IMR-90 (cell line): ENCODE data around the gene IFRD1. TPM values are rescaled to one million over a fixed set of nuclear protein-coding genes. Genes with fewer than 3 reads are reported as not detected.

ENCODE experiments used
- ATAC-seq: fragments of 200-7000 bp; cut with Tn5 transposase; 2 replicates; pipeline ENCODE4 v1.9.1; 2020; ENCODE audit warnings: low read depth, mild to moderate bottlenecking, moderate library complexity
- BruUV-seq: library from RNA; stranded (reverse); fragments of 400-500 nt; replicated peaks from 2 replicates; lab custom pipeline; 2021; lab: Mats Ljungman, UMichigan
- CTCF ChIA-PET: fragments of 300-600 bp; formaldehyde crosslinking; extraction: SDS; loops from one replicate; lab custom pipeline; 2021; ENCODE audit warnings: antibody characterized with exemption; lab: Yijun Ruan, JAX
- POLR2A ChIA-PET: fragments of 300-600 bp; sonication (Branson Sonifier 250); formaldehyde crosslinking; loops from one replicate; lab custom pipeline; 2022; ENCODE audit warnings: antibody characterized with exemption; ENCODE audit not compliant: unreplicated experiment; lab: Charles Lee
- DNase-seq: peaks from one replicate; pipeline ENCODE4 v3.0.0; 2013
- H2AFZ ChIP-seq: replicated peaks from 2 replicates; pipeline ENCODE3; 2013; ENCODE audit warnings: low read length, mild to moderate bottlenecking; ENCODE audit not compliant: poor library complexity
- H2AK5ac ChIP-seq: 2 replicates; pipeline ENCODE4 v1.6.1; 2013; ENCODE audit warnings: low read depth, low read length, inconsistent platforms
- H2AK9ac ChIP-seq: replicated peaks from 2 replicates; pipeline ENCODE3; 2013; ENCODE audit warnings: mild to moderate bottlenecking, low read depth, low read length, moderate library complexity; ENCODE audit not compliant: poor library complexity
- H2BK120ac ChIP-seq: 2 replicates; pipeline ENCODE4 v1.6.1; 2013; ENCODE audit warnings: low read depth, low read length, inconsistent platforms
- H2BK15ac ChIP-seq: 3 replicates; pipeline ENCODE4 v1.6.1; 2013; ENCODE audit warnings: low read depth, low read length, inconsistent platforms
- H2BK20ac ChIP-seq: 2 replicates; pipeline ENCODE4 v1.6.1; 2013; ENCODE audit warnings: low read depth, mild to moderate bottlenecking, inconsistent platforms, low read length, moderate library complexity
- H2BK5ac ChIP-seq: 2 replicates; pipeline ENCODE4 v1.6.1; 2013; ENCODE audit warnings: mild to moderate bottlenecking, low read depth, low read length, inconsistent platforms; ENCODE audit not compliant: poor library complexity, severe bottlenecking
- H3K14ac ChIP-seq: replicated peaks from 2 replicates; pipeline ENCODE4 v1.6.1; 2013; ENCODE audit warnings: low read depth, low read length, inconsistent platforms
- H3K18ac ChIP-seq: 2 replicates; pipeline ENCODE4 v1.6.1; 2013; ENCODE audit warnings: low read depth, low read length, control low read depth
- H3K23ac ChIP-seq: 2 replicates; pipeline ENCODE4 v1.6.1; 2013; ENCODE audit warnings: low read depth, low read length, inconsistent platforms
- H3K27ac ChIP-seq: 2 replicates; pipeline ENCODE4 v1.5.1; 2013; ENCODE audit warnings: mild to moderate bottlenecking, control low read depth, low read length; ENCODE audit not compliant: insufficient read depth
- H3K27me3 ChIP-seq: 2 replicates; pipeline ENCODE4 v1.6.1; 2013; ENCODE audit warnings: low read length; ENCODE audit not compliant: control insufficient read depth, insufficient read depth
- H3K36me3 ChIP-seq: 2 replicates; pipeline ENCODE4 v1.6.1; 2013; ENCODE audit warnings: low read length, mixed read lengths; ENCODE audit not compliant: control insufficient read depth, insufficient read depth
- H3K4ac ChIP-seq: 2 replicates; pipeline ENCODE4 v1.6.1; 2013; ENCODE audit warnings: low read depth, low read length, inconsistent platforms
- H3K4me1 ChIP-seq: 2 replicates; pipeline ENCODE4 v1.6.1; 2013; ENCODE audit warnings: low read length, mixed read lengths; ENCODE audit not compliant: control insufficient read depth, insufficient read depth
- H3K4me2 ChIP-seq: 2 replicates; pipeline ENCODE4 v1.6.1; 2013; ENCODE audit warnings: low read depth, mild to moderate bottlenecking, control low read depth, low read length, moderate library complexity
- H3K4me3 ChIP-seq: 2 replicates; pipeline ENCODE4 v1.5.1; 2013; ENCODE audit warnings: low read depth, mild to moderate bottlenecking, control low read depth, low read length, moderate library complexity; ENCODE audit not compliant: insufficient read depth
- H3K56ac ChIP-seq: 2 replicates; pipeline ENCODE4 v1.6.1; 2013; ENCODE audit warnings: low read length, inconsistent platforms; ENCODE audit not compliant: insufficient read depth; ENCODE audit errors: extremely low read depth
- H3K79me1 ChIP-seq, 2 experiments: 2 replicates each; pipeline ENCODE4 v1.6.1; 2013; ENCODE audit warnings: low read length in 2 of 2, inconsistent platforms in 1 of 2, low read depth in 1 of 2
- H3K9ac ChIP-seq: 2 replicates; pipeline ENCODE4 v1.6.1; 2013; ENCODE audit warnings: low read depth, low read length, control low read depth
- H3K9me1 ChIP-seq: 2 replicates; pipeline ENCODE4 v1.6.1; 2013; ENCODE audit warnings: low read length, inconsistent platforms; ENCODE audit not compliant: insufficient read depth
- H3K9me3 ChIP-seq: 2 replicates; pipeline ENCODE4 v1.6.1; 2013; ENCODE audit warnings: low read length; ENCODE audit not compliant: control insufficient read depth, insufficient read depth
- H4K20me1 ChIP-seq: 2 replicates; pipeline ENCODE4 v1.6.1; 2013; ENCODE audit warnings: low read length, inconsistent platforms; ENCODE audit not compliant: insufficient read depth
- H4K5ac ChIP-seq: 2 replicates; pipeline ENCODE4 v1.6.1; 2013; ENCODE audit warnings: mild to moderate bottlenecking, low read depth, low read length, control low read depth
- H4K8ac ChIP-seq, 2 experiments: 2 replicates each; pipeline ENCODE4 v1.6.1; 2013; ENCODE audit warnings: low read depth in 2 of 2, low read length in 2 of 2, control low read depth in 1 of 2, inconsistent platforms in 1 of 2
- H4K91ac ChIP-seq: 2 replicates; pipeline ENCODE4 v1.6.1; 2013; ENCODE audit warnings: low read depth, low read length, inconsistent platforms; ENCODE audit not compliant: insufficient read depth
- FOS ChIP-seq: fragments of 150-350 bp; IDR thresholded peaks from 2 replicates; pipeline ENCODE4 v1.6.1; 2016; ENCODE audit warnings: low read depth, low read length
- MAFK ChIP-seq: IDR thresholded peaks from 2 replicates; pipeline ENCODE4 v1.6.1; 2012; ENCODE audit warnings: low read depth, low read length, improper control_type of control experiment
- MAZ ChIP-seq: IDR thresholded peaks from 2 replicates; pipeline ENCODE4 v1.6.1; 2012; ENCODE audit warnings: low read depth, mild to moderate bottlenecking, low read length, improper control_type of control experiment, moderate library complexity, borderline replicate concordance
- NFE2L2 ChIP-seq: fragments of 150-350 bp; IDR thresholded peaks from 2 replicates; pipeline ENCODE4 v1.6.1; 2016; ENCODE audit warnings: low read depth, mild to moderate bottlenecking, low read length
- RCOR1 ChIP-seq: IDR thresholded peaks from 2 replicates; pipeline ENCODE4 v1.6.1; 2012; ENCODE audit warnings: mild to moderate bottlenecking, low read length, improper control_type of control experiment; ENCODE audit not compliant: insufficient replicate concordance
- WGBS, 2 experiments: methylation state at CpG; one replicate each; pipeline versions ENCODE4 v1.1.5 to v1.1.7; 2013; ENCODE audit warnings: missing lambda C conversion rate in 2 of 2; ENCODE audit not compliant: insufficient read length in 1 of 2; ENCODE audit errors: extremely low coverage in 2 of 2; 5-methylcytosine and 5-hydroxymethylcytosine counted together
- dilution Hi-C: fragments of 300-500 bp; cut with HindIII; formaldehyde crosslinking; loops from one replicate; pipeline ENCODE4 v1.14.3; 2018; ENCODE audit warnings: low sequenced_read_pairs; ENCODE audit not compliant: unreplicated experiment
- in situ Hi-C: fragments of 300-500 bp; cut with MboI; formaldehyde crosslinking; loops from 3 replicates; pipeline ENCODE4 v1.14.3; 2019; ENCODE audit warnings: low sequenced_read_pairs, inconsistent platforms, mixed read lengths
- intact Hi-C: fragments of 100-400 bp; cut with micrococcal nuclease; formaldehyde crosslinking; loops from 2 replicates; pipeline ENCODE4 v1.10.0; 2022
- polyA plus RNA-seq, 3 experiments: library from polyadenylated mRNA; depleted of rRNA; stranded (reverse); fragments of >200 nt; gene quantifications; 2 replicates each; pipeline ENCODE4 v1.2.3, GENCODE V29; 2012; ENCODE audit warnings: low replicate concordance in 1 of 3
- total RNA-seq: library from RNA; depleted of rRNA; stranded (reverse); fragments of >200 nt; gene quantifications from 2 replicates; pipeline ENCODE4 v1.2.3, GENCODE V29; 2012
- TF ChIP-seq, protein P1 (sequence below): fragments of 150-350 bp; IDR thresholded peaks from 2 replicates; pipeline ENCODE4 v1.6.1; 2017; ENCODE audit warnings: mild to moderate bottlenecking, antibody characterized with exemption, low read length, low read depth

IFRD1 gene
- total and polyA plus RNA-seq, 2 of the 4 experiments (the other 2 are of a cell fraction), result 18.3 to 25.3 TPM

GRCh38 chr7:112503361-112503972 lies 53.2 kb downstream of the IFRD1 start:
- H2BK20ac ChIP-seq, result no peak overlapping the region
- no peak overlapping the region for H2BK120ac ChIP-seq
- intact Hi-C loops (loop anchor here (5.0 kb wide), 1 partner anchor 394 kb away; no protein-coding TSS in a partner anchor), in situ Hi-C loops (no loop called here), dilution Hi-C loops (no loop called here)
- no peak for DNase-seq
- H3K14ac ChIP-seq, result no peak overlapping the region
- H3K27ac ChIP-seq, result no peak overlapping the region
- H3K9me3 ChIP-seq, result no peaks in the 10 kb centered on the region
- H4K20me1 ChIP-seq, result no peaks in the 10 kb centered on the region
- peaks cover 4% of the 10 kb centered on the region; the same call in 1 of the 2 replicates for H3K9me1 ChIP-seq
- no peak overlapping the region for H2AK9ac ChIP-seq
- no peak overlapping the region for H2BK15ac ChIP-seq
- no peak overlapping the region for H4K91ac ChIP-seq
- H2AFZ ChIP-seq, result no peak overlapping the region
- H3K4me2 ChIP-seq, result no peak overlapping the region
- no peak overlapping the region for H2AK5ac ChIP-seq
- ChIA-PET POLR2A (no interaction called here), CTCF (no interaction called here)
- no TSS peak for BruUV-seq
- no peak overlapping the region for H3K9ac ChIP-seq
- no peaks in the 10 kb centered on the region for H3K79me1 ChIP-seq
- no peak for ATAC-seq
- H3K4me1 ChIP-seq, result no peaks in the 10 kb centered on the region
- H3K27me3 ChIP-seq, result no peaks in the 10 kb centered on the region
- H3K23ac ChIP-seq, result no peak overlapping the region
- no peak overlapping the region for H3K18ac ChIP-seq
- no peak overlapping the region for H3K56ac ChIP-seq
- H3K36me3 ChIP-seq, result no peaks in the 10 kb centered on the region
- no peak overlapping the region for H4K5ac ChIP-seq
- H4K8ac ChIP-seq, result no peak overlapping the region
- no peak overlapping the region for H3K4me3 ChIP-seq
- no peak overlapping the region for H2BK5ac ChIP-seq
- WGBS, 2 experiments, result 67% methylated on average over 1 of the region's 4 CpGs; no CpG with 5 or more reads in 1 of the 2 experiments
- no peak for TF ChIP-seq NFE2L2
- no peak for TF ChIP-seq MAFK
- TF ChIP-seq, protein P1, sequence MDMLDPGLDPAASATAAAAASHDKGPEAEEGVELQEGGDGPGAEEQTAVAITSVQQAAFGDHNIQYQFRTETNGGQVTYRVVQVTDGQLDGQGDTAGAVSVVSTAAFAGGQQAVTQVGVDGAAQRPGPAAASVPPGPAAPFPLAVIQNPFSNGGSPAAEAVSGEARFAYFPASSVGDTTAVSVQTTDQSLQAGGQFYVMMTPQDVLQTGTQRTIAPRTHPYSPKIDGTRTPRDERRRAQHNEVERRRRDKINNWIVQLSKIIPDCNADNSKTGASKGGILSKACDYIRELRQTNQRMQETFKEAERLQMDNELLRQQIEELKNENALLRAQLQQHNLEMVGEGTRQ, result no peak
- TF ChIP-seq RCOR1, result no peak
- no peak for TF ChIP-seq FOS
- TF ChIP-seq MAZ, result no peak
- H3K4ac ChIP-seq, result no peak overlapping the region
